Measurements from ENCODE around the gene EXPH5. TPM values are rescaled to one million over a fixed set of nuclear protein-coding genes. Genes with fewer than 3 reads are reported as not detected.

The EXPH5 gene
- total and polyA plus RNA-seq, 9 of the 15 experiments (the other 6 are each of a cell fraction or from before 2014, with no cell fraction given) = 1.3 to 8.5 (median 4.8) TPM

DNA sequence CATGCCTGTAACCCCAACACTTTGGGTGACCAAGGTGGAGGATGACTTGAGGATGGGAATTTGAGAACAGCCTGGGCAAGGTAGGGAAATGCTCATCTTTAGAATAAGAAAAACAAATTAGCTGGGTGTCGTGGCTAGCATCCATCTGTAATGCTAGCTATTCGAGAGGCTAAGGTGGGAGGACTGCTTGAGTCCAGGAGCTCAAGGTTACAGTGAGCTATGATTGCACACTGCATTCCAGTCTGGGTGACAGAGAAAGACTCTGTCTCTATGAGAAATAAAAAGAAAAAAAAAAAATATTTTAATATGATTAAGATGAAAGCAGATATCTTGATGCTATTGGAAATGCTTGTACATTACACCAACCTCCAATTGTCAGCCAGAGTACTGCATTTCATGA lies 42.7 kb upstream of the EXPH5 start:
- 19% methylated on average over 2 of the region's 2 CpGs for WGBS (ENCODE audit: insufficient coverage, low coverage, missing lambda C conversion rate)
- Histone ChIP-seq H3K79me2 (ENCODE audit: control insufficient read depth, insufficient read depth, low read length) (no peaks in the 10 kb centered on the region), H3K4me1 (replicated peaks in 1 of 2; ENCODE audit: control insufficient read depth in 2 of 2, insufficient read depth in 2 of 2, low read length in 2 of 2) (no peaks in the 10 kb centered on the region; a peak in 2 of 5 replicates), H3K27ac (ENCODE audit: extremely low read depth, low read depth, low read length) (no peak overlapping the region), H4K20me1 (replicated peaks; ENCODE audit: control insufficient read depth, insufficient read depth, low read length) (no peaks in the 10 kb centered on the region), H3K9ac (ENCODE audit: insufficient read depth in 1 of 2, low read depth in 2 of 2, low read length in 2 of 2) (no peak overlapping the region), H3K9me1 (ENCODE audit: control insufficient read depth, insufficient read depth, low read length) (no peaks in the 10 kb centered on the region), H2AFZ (ENCODE audit: low read depth, low read length) (no peak overlapping the region), H3K4me3 (no peak overlapping the region), H3K4me2 (ENCODE audit: insufficient read depth, low read length) (no peak overlapping the region), H3K36me3 (ENCODE audit: control insufficient read depth, insufficient read depth, low read length) (no peaks in the 10 kb centered on the region), H3K9me3 (replicated peaks; ENCODE audit: control insufficient read depth, insufficient read depth, low read depth, low read length) (no peaks in the 10 kb centered on the region), H3K27me3 (ENCODE audit: control insufficient read depth in 2 of 2, insufficient read depth in 2 of 2, low read length in 2 of 2) (no peaks in the 10 kb centered on the region)
- intact Hi-C loops (cut with micrococcal nuclease) (no loop called here), in situ Hi-C loops (cut with MboI) (no loop called here)
- ATAC-seq = no peak
- TF ChIP-seq TCF7 (IDR thresholded peaks at IDR 0.05; ENCODE audit: borderline replicate concordance) (no peak), EWSR1 (IDR thresholded peaks at IDR 0.05; ENCODE audit: borderline replicate concordance, low read depth, partially characterized antibody) (no peak), DACH1 (IDR thresholded peaks at IDR 0.05; ENCODE audit: partially characterized antibody) (no peak), SMAD1 (IDR thresholded peaks at IDR 0.05; ENCODE audit: low read depth, low read length, partially characterized antibody) (no peak), YY1 (IDR thresholded peaks at IDR 0.05; ENCODE audit: borderline replicate concordance in 1 of 3, control insufficient read depth in 1 of 3, extremely low read depth in 1 of 3, insufficient read depth in 3 of 3, insufficient read length in 1 of 3, insufficient replicate concordance in 2 of 3, low read depth in 1 of 3, low read length in 2 of 3) (no peak), MEF2A (IDR thresholded peaks at IDR 0.05; ENCODE audit: control insufficient read depth, low read depth, low read length) (no peak), FOXP1 (CRISPR knock-in tag; IDR thresholded peaks at IDR 0.05) (no peak), FOXM1 (IDR thresholded peaks at IDR 0.05; ENCODE audit: low read depth) (no peak), FOXM1 (CRISPR knock-in tag; IDR thresholded peaks at IDR 0.05; ENCODE audit: low read depth) (no peak), MTA1 (IDR thresholded peaks at IDR 0.05; ENCODE audit: borderline replicate concordance) (no peak), HMGN3 (IDR thresholded peaks at IDR 0.05; ENCODE audit: borderline replicate concordance, extremely low read depth, insufficient read length, low read depth, low read length) (no peak), CHD1 (IDR thresholded peaks at IDR 0.05; ENCODE audit: low read length) (no peak), ZBTB11 (CRISPR knock-in tag; IDR thresholded peaks at IDR 0.05) (no peak), BRF1 (IDR thresholded peaks at IDR 0.05; ENCODE audit: borderline replicate concordance, extremely low read depth, insufficient read length) (no peak)
- TF ChIP-seq, protein P1, sequence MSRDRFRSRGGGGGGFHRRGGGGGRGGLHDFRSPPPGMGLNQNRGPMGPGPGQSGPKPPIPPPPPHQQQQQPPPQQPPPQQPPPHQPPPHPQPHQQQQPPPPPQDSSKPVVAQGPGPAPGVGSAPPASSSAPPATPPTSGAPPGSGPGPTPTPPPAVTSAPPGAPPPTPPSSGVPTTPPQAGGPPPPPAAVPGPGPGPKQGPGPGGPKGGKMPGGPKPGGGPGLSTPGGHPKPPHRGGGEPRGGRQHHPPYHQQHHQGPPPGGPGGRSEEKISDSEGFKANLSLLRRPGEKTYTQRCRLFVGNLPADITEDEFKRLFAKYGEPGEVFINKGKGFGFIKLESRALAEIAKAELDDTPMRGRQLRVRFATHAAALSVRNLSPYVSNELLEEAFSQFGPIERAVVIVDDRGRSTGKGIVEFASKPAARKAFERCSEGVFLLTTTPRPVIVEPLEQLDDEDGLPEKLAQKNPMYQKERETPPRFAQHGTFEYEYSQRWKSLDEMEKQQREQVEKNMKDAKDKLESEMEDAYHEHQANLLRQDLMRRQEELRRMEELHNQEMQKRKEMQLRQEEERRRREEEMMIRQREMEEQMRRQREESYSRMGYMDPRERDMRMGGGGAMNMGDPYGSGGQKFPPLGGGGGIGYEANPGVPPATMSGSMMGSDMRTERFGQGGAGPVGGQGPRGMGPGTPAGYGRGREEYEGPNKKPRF (IDR thresholded peaks at IDR 0.05; ENCODE audit: low read depth, low read length) = no peak
- CTCF ChIA-PET (ENCODE audit: low intra/inter-chr PET ratio) = no interaction called here
- FAIRE-seq = no peak
- no peak for DNase-seq (ENCODE audit: extremely low read depth in 1 of 4, low spot score in 3 of 4)
- POLR2A ChIA-PET = no interaction called here
- BruUV-seq (replicated peaks) = no TSS peak
